ENCODE results near the gene IL5.

IL5 gene

DNA sequence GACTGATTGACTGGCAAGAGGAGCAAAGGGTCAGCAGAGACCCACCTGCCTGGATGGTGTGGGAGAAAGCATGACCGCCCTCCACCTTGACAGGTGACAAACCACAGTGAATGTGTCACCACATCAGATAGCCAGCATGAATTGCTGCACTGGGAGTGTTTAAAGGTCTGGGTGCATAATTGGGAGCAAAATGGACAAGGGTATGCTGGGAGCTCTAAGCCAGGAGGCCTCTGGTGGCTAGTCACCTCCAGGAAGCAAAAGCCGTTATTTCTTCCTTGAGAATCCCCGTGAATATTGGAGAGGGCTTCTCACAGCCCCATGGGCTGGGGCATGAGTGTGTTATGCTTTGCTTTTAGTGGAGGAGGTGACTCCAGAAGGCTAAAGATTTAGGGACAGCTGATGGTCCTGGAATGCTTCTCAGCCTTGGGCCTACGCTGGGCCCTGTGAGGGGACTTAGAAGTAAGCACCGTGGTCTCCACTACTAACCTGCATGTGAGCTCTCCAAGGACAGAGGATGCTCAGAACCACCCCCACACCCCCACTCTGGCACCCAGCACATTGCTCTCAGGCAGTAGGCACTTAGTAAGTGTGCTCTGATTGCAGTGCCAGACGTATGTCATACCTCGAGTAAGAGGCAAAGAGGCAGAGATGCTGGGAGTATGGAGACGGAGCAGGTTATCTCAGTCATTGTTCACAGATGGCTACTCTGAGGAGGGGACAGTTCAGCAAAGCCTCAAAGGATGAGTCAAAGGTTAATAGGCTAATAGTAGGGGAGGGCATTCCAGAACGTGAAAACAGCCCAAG, 43.7 kb downstream of the IL5 start:
- in situ Hi-C loops (cut with HindIII; ENCODE audit: low sequenced_read_pairs): no loop called here

DNA sequence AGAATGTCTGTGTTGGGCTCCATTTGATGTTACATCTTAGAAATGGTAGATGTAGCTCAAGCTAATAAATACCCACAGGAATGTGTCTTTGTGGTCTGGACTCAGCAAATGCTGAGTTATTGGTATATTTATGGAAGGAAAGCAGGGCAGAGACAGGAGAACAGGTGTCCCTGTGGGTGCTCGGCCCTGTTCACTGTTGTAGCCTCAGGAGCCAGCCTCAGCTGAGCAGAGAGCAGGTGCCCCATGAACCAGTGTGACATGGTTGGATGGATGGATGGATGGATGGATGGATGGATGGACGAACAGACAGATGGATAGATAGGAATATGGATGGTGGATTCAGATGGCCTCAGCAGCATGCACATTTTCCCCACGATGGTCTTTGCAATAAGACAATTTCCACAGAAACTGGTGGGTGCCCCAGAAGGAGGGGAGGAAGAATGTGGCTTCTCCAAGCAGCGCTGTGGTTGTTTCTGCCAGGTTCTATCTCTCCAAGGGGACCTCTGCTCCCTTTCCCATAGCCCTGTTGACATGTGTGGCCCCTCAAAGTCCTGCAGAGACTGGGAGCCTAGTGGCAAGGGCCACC, 44.5 kb downstream of the IL5 start:
- in situ Hi-C loops (cut with HindIII; ENCODE audit: low sequenced_read_pairs): no loop called here

DNA sequence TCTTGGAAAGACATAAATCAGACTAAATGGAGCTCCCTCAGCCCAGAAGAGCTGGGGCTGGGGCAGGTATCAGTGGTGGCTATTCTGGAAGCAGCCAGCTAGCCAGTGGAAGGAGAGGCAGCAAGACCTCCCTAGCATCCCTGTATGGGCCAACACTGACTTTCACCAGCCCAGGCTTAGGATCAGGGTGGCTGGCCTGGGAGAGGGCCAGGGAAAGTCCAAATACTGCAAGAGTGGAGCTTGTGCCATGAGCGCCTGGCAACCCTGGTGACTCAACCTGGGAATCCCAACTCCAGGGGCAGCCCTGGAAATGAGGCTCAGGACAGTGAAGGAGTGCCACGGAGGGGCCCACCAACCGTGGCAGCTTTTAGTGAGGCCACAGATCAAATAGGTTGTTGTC, 45.2 kb downstream of the IL5 start:
- in situ Hi-C loops (cut with HindIII; ENCODE audit: low sequenced_read_pairs): no loop called here

DNA sequence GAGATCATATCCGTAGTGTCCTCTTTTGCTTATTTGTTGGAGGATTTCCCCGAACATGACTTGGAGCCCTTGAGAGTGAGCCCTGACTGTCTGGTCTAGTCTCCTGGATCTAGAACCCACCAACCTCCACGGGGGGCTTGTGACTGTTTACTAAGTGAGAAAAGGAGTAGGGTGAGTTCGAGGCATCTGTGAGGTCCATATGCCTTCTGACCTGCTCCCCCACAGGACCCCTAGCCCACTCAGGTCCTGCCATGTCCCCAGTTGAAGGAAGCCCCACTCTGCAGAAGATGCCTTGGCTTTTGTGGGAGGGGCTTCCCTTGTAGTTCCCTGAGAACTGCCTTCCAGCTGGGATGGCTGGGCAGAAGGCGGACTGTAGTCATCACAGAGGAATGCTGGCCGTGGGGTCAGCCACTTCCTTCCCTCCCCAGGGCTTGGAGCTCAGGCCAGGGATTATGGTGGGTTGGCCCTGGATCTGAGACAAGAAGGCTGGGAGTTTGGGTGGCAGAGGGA, 45.8 kb downstream of the IL5 start:
- in situ Hi-C loops (cut with HindIII; ENCODE audit: low sequenced_read_pairs): no loop called here

DNA sequence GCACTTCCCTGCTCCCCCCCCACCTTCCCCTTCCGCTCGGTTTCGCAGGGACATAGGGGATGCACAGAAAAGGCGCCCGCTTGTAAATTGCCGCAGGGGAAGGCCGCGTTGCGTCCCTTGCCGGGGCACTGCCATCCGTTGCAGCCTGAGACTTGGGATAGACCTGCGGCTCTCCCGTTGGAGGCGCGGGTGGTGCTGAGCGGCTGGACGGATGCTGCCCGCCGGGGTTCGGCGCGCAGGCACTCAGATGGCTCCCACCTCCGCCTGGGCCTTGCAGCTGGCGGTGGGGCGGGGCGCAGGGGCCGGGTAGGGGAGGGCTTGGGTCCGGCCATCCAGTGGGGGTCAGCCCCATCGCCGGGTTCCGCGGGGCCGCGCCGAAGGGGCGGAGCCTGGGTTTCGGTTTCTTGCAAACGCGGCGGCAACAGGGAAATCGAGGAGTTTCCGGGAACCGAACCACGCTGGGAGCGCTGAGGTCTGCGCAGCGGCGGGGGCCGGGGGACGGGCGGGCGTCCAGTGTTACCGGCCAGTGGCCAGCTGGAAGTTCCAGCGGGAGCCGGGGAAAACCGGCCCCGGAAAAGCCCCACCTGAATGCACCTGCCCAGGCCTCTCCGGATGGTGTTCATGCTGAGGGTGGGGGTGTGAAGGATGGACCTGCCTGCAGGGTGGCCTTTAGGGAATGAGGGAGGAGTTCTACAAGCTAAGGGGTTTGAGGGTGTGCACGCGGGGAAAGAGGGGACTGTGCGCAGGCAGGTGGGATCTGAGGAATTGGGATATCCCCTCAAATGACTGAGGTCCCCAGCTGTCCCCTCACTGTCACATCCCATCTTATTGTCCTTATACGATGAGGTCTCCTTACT, 46.5 kb downstream of the IL5 start:
- in situ Hi-C loops (cut with HindIII; ENCODE audit: low sequenced_read_pairs): no loop called here

DNA sequence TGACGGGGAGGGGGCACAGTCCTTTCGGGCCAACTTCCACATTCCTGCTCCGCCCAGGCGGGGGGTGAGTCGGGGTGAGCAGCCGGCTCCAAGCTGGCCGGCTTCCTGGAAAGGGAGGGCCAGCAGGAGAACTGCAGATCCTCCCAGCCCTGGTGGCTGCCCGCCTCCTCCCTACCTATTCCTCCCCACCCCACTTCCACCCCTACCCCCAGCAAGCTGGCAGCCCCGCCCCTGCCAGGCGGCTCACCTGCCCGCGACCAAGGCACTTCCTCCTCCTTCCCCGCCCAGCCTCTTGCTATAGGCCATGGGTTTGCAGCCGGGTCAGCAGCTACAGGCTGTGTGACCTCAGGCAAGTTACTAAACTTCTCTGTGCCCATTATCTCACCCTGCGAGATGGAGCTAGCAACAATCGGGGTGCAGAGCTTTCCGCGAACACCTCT, 47.1 kb downstream of the IL5 start:
- in situ Hi-C loops (cut with HindIII; ENCODE audit: low sequenced_read_pairs): no loop called here

DNA sequence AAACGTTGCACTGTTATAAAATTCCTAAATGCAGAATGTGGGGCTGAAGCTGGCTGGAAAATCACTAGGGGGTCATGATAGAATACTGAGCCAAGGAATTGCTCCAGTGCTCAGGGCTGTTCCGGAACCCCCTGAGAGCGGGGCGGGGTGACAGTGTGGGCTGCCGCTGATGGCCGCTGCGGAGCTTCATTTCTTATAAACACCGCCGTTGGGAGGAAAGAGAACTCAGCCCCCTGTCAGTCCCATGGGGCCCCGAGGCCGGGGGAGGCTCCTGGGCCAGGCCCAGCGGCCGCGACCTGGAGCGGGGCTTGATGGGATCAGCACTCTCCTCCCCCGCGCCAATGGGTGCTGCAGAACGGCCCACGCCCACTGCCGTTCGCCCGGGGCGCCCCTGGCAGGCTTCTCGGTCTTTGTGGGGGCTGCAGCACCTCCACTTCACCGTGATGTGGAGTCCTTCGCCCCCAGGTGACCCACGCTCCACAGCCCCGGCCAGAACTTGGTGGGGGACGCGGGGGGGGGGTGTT, 47.6 kb downstream of the IL5 start:
- in situ Hi-C loops (cut with HindIII; ENCODE audit: low sequenced_read_pairs): no loop called here

DNA sequence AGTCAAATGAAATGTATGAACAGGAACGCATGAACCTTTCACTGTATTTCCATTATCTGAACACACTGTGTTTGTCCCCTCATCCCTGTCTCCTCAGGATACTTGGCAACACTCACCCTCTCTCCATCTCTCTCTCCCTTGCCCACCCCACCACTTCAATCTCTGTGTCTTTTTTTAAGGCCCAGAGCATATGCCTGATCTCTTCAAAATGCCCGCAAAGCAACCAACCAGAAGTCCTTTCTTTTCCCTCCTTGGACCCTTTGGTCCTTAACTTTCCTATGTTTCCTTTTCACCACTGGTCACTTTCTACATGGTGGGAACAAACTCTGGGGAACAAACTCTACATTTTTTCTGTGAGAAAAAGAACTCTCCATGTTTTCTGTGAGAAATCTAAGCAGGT, 49.5 kb downstream of the IL5 start:
- in situ Hi-C loops (cut with HindIII; ENCODE audit: low sequenced_read_pairs): no loop called here

DNA sequence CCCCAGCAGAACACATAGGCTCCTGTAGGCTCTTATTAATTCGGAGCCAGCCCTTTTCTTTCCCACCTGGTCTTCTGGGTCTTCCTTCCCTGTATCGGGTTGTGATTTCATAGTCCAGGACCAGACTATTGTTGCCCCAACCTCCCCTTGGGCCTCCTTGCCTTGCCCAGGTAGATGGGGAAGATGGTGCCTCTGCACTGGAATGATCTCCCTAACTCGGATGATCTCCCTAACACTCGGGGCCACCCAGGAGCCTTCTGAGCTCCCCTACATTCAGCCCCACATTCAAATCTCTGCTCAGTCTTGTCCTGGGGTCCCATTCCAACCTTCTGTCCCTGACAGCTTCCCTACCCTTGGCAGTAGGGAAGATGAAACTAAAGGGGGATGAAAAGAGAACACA, 50.1 kb downstream of the IL5 start:
- in situ Hi-C loops (cut with HindIII; ENCODE audit: low sequenced_read_pairs): no loop called here

DNA sequence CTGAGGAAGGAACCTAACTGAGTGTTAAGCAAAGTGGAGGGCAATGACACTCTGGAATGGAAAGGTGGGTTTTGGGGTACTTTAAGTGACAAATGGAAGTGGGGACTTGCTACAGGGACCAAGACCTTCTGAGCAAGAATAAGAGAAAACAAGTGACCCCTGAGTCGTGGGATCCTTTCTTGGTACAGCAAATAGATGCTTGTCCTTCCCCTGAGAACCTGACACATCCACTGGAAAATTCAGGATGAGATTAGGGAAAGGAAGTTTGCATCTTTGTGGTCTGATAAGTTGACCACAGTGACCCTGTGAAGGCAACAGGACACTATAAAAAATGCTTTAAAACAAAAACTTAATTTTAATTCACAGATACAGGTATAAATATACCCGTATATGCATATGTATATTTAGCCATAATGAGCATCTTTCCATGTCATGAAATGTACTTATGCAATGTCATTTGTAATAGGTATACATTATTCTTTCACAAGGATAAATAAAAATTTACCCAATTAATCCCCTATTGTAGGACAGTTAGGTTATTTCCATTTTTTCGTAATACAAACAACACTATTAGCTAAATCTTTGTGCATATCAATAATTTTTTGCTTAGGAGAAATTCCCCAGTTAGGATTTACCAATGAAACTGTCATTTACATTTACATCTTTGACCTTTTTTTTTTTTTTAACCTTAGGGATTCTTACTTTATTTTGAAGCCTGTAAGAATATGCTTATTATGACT, 50.8 kb downstream of the IL5 start:
- in situ Hi-C loops (cut with HindIII; ENCODE audit: low sequenced_read_pairs): no loop called here
